H1 (cell line): ENCODE measurements around the gene TGM5. TPM values are rescaled to one million over a fixed set of nuclear protein-coding genes. Genes with fewer than 3 reads are reported as not detected.

Experiments
- GABPA ChIP-seq: IDR thresholded peaks from 2 replicates; pipeline ENCODE4 v1.6.1; 2011; ENCODE audit warnings: mild to moderate bottlenecking, low read length, moderate library complexity, borderline replicate concordance; ENCODE audit not compliant: insufficient read depth
- JUND ChIP-seq: IDR thresholded peaks from 2 replicates; pipeline ENCODE4 v1.6.1; 2011; ENCODE audit warnings: mild to moderate bottlenecking, improper control_type of control experiment, low read length
- PHF8 ChIP-seq: fragments of 200-600 bp; sonication (generic); conservative IDR thresholded peaks from 2 replicates; pipeline ENCODE4 v1.7.1; 2012; ENCODE audit warnings: low read depth, mild to moderate bottlenecking, inconsistent platforms, low read length, moderate library complexity
- SIN3A ChIP-seq, 2 experiments: IDR thresholded peaks in 1 of 2; conservative IDR thresholded peaks in 1 of 2; 2 replicates each; pipeline ENCODE4 v1.6.1; 2011 to 2012; ENCODE audit warnings: low read length in 2 of 2, improper control_type of control experiment in 1 of 2, low read depth in 1 of 2, mild to moderate bottlenecking in 1 of 2
- SIRT6 ChIP-seq: IDR thresholded peaks from one replicate; pipeline ENCODE4 v1.7.1; 2012; ENCODE audit warnings: low read length, inconsistent platforms
- polyA plus RNA-seq, 7 experiments: library from polyadenylated mRNA; depleted of rRNA in 3 of 7; stranded (reverse) in 5 of 7; unstranded in 2 of 7; fragments of >200 nt in 5 of 7; fragments of 200-250 nt in 2 of 7; gene quantifications; 1 replicate in 5 of 7; 2 replicates in 1 of 7; 4 replicates in 1 of 7; pipeline versions ENCODE4 v1.2.1 to v1.2.3, GENCODE V29; 2011 to 2013; ENCODE audit warnings: missing spikeins in 2 of 7, mixed read lengths in 2 of 7
- total RNA-seq: library from RNA; stranded (reverse); fragmentation: NEBNext Ultra II Directional; extraction: Animal tissue kit (Norgen Biotek cat#: 25700); gene quantifications from 2 replicates; pipeline ENCODE4 v1.2.1, GENCODE V29; 2021

TGM5 gene
- total and polyA plus RNA-seq, 2 of the 8 experiments (the other 6 are each of a cell fraction or from before 2014, with no cell fraction given): not detected

DNA sequence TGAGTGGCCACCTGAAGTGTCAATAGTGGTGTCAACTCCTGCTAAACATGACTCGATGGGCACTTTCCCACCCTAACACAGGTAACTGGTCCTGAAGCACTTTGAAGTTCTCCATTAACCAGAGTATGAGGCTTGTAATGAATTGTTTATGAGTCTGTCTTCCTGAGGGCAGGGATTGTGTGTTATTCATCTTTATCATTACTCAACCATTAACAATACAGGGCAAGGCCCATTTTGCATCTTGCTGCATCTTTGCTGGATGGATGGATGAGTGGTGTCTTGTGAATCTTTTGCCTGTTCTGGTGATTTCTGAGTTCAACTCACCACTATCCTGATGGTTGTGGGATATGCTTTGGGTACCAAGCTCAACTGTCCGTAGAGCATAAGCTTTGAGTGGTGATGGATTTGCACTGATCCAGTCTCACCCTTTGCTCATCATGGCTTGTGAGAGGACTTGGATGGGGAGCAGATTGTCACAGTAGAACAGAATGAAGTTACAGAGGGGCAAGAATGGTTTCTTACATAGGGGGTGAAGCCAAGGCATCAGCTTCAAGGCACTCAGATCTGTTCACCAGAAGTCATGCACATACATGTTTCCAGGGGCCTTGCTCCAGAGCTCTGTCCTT, 23.6 kb downstream of the TGM5 start (continued):
- no peak for TF ChIP-seq GABPA
- no peak for TF ChIP-seq PHF8
- TF ChIP-seq SIN3A (conservative IDR thresholded peaks at IDR 0.05 in 1 of 2, IDR thresholded peaks at IDR 0.05 in 1 of 2; ENCODE audit: low read depth in 1 of 2, low read length in 2 of 2): no peak
- no peak for TF ChIP-seq SIRT6
- no peak for TF ChIP-seq JUND
- TF ChIP-seq, all 59 proteins: peak for 0
